Panc1 (cell line): ENCODE measurements around the gene RAD52. TPM values are rescaled to one million over a fixed set of nuclear protein-coding genes. Genes with fewer than 3 reads are reported as not detected.

ENCODE experiments used
- ATAC-seq: fragments of 200-7000 bp; cut with Tn5 transposase; 2 replicates; pipeline ENCODE4 v1.9.1; 2020; ENCODE audit warnings: mild to moderate bottlenecking, moderate library complexity
- BruUV-seq: library from RNA; stranded (reverse); fragments of 400-500 nt; replicated peaks from 2 replicates; lab custom pipeline; 2021; lab: Mats Ljungman, UMichigan
- CTCF ChIA-PET: fragments of 300-600 bp; sonication (Branson Sonifier 250); formaldehyde crosslinking; loops from one replicate; lab custom pipeline; 2022; ENCODE audit warnings: antibody characterized with exemption; lab: Charles Lee
- POLR2A ChIA-PET: fragments of 300-600 bp; sonication (Branson Sonifier 250); formaldehyde crosslinking; loops from one replicate; lab custom pipeline; 2022; ENCODE audit warnings: antibody characterized with exemption; lab: Charles Lee
- DNase-seq: peaks from one replicate; pipeline ENCODE4 v3.0.0-alpha.2; 2010; ENCODE audit warnings: low read depth, low spot score
- H3K27ac ChIP-seq: 2 replicates; pipeline ENCODE4 v1.5.1; 2011; ENCODE audit warnings: mild to moderate bottlenecking, low read length, inconsistent platforms
- H3K27me3 ChIP-seq: fragments of 200-500 bp; sonication (Bioruptor generic); 2 replicates; pipeline ENCODE4 v1.6.0; 2014; ENCODE audit warnings: low read length, inconsistent platforms; ENCODE audit not compliant: control insufficient read depth, insufficient read depth
- H3K36me3 ChIP-seq: fragments of 200-500 bp; sonication (Bioruptor generic); 2 replicates; pipeline ENCODE4 v1.5.1; 2014; ENCODE audit warnings: inconsistent platforms, mild to moderate bottlenecking, low read length, moderate library complexity; ENCODE audit not compliant: control insufficient read depth, insufficient read depth
- H3K4me1 ChIP-seq: 2 replicates; pipeline ENCODE4 v1.5.1; 2011; ENCODE audit warnings: inconsistent platforms, mild to moderate bottlenecking, low read length, moderate library complexity; ENCODE audit not compliant: control insufficient read depth, insufficient read depth
- H3K4me3 ChIP-seq, 2 experiments: 2 replicates each; pipeline ENCODE4 v1.5.1; 2011 to 2012; ENCODE audit warnings: low read depth in 2 of 2, low read length in 2 of 2, mild to moderate bottlenecking in 2 of 2, inconsistent platforms in 1 of 2, moderate library complexity in 1 of 2
- H3K9me3 ChIP-seq: fragments of 200-500 bp; sonication (Bioruptor generic); 2 replicates; pipeline ENCODE4 v1.5.1; 2014; ENCODE audit warnings: low read depth, mild to moderate bottlenecking, inconsistent platforms, low read length, moderate library complexity; ENCODE audit not compliant: control insufficient read depth, insufficient read depth
- POLR2AphosphoS5 ChIP-seq: IDR thresholded peaks from 2 replicates; pipeline ENCODE4 v1.6.1; 2012; ENCODE audit warnings: mild to moderate bottlenecking, low read depth, low read length, moderate library complexity
- SIN3A ChIP-seq: IDR thresholded peaks from 2 replicates; pipeline ENCODE4 v1.6.1; 2012; ENCODE audit warnings: low read depth, mild to moderate bottlenecking, low read length, moderate library complexity, borderline replicate concordance; ENCODE audit not compliant: insufficient read depth
- TCF7L2 ChIP-seq: IDR thresholded peaks from 2 replicates; pipeline ENCODE4 v1.6.1; 2011; ENCODE audit warnings: mild to moderate bottlenecking, low read depth, low read length, inconsistent platforms
- in situ Hi-C: cut with HindIII; loops from 2 replicates; pipeline ENCODE4 v1.10.0; 2016; ENCODE audit warnings: low sequenced_read_pairs, low pct_unique_long_range_greater_than_20kb
- intact Hi-C: fragments of 100-400 bp; cut with micrococcal nuclease; formaldehyde crosslinking; loops from one replicate; pipeline ENCODE4 v1.10.0; 2022; ENCODE audit not compliant: unreplicated experiment
- total RNA-seq: library from RNA; stranded (reverse); gene quantifications from one replicate; pipeline ENCODE4 v1.2.1, GENCODE V29; 2021; ENCODE audit not compliant: unreplicated experiment
- TF ChIP-seq, protein P1 (sequence below), 2 experiments: IDR thresholded peaks; 2 replicates each; pipeline ENCODE4 v1.6.1; 2011 to 2012; ENCODE audit warnings: low read depth in 2 of 2, control low read depth in 1 of 2, low read length in 1 of 2, mild to moderate bottlenecking in 1 of 2, moderate library complexity in 1 of 2; ENCODE audit not compliant: insufficient read depth in 1 of 2
- TF ChIP-seq, protein P2 (sequence below): fragments of 450-650 bp; IDR thresholded peaks from 2 replicates; pipeline ENCODE4 v1.5.1; 2017; ENCODE audit warnings: mild to moderate bottlenecking

RAD52 gene
- total RNA-seq, 1 experiment from 2014 or later: 15.8 TPM

DNA sequence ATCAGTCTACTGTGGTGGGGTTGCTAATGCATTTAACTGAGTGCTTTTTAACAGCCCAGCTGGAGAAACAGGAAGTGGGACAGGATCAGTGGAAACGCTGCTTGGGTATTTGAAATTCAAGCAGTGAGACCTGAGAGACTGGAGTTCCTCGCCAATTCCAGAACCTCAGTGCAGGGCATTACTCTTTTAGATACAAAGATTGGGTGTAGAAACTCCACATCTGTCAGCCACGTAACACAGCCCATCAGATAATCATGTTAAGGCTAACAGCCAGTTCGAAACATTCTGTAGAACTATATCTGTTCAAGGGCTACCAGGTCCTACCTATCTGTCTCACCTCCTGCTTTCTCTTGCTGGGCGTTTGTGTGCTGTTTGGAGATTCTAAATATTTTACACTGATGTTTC lies 45.5 kb downstream of the RAD52 start:
- TF ChIP-seq, protein P1, sequence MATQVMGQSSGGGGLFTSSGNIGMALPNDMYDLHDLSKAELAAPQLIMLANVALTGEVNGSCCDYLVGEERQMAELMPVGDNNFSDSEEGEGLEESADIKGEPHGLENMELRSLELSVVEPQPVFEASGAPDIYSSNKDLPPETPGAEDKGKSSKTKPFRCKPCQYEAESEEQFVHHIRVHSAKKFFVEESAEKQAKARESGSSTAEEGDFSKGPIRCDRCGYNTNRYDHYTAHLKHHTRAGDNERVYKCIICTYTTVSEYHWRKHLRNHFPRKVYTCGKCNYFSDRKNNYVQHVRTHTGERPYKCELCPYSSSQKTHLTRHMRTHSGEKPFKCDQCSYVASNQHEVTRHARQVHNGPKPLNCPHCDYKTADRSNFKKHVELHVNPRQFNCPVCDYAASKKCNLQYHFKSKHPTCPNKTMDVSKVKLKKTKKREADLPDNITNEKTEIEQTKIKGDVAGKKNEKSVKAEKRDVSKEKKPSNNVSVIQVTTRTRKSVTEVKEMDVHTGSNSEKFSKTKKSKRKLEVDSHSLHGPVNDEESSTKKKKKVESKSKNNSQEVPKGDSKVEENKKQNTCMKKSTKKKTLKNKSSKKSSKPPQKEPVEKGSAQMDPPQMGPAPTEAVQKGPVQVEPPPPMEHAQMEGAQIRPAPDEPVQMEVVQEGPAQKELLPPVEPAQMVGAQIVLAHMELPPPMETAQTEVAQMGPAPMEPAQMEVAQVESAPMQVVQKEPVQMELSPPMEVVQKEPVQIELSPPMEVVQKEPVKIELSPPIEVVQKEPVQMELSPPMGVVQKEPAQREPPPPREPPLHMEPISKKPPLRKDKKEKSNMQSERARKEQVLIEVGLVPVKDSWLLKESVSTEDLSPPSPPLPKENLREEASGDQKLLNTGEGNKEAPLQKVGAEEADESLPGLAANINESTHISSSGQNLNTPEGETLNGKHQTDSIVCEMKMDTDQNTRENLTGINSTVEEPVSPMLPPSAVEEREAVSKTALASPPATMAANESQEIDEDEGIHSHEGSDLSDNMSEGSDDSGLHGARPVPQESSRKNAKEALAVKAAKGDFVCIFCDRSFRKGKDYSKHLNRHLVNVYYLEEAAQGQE (IDR thresholded peaks at IDR 0.05; ENCODE audit: insufficient read depth in 1 of 2, low read depth in 2 of 2, low read length in 1 of 2): no peak
- TF ChIP-seq, protein P2, sequence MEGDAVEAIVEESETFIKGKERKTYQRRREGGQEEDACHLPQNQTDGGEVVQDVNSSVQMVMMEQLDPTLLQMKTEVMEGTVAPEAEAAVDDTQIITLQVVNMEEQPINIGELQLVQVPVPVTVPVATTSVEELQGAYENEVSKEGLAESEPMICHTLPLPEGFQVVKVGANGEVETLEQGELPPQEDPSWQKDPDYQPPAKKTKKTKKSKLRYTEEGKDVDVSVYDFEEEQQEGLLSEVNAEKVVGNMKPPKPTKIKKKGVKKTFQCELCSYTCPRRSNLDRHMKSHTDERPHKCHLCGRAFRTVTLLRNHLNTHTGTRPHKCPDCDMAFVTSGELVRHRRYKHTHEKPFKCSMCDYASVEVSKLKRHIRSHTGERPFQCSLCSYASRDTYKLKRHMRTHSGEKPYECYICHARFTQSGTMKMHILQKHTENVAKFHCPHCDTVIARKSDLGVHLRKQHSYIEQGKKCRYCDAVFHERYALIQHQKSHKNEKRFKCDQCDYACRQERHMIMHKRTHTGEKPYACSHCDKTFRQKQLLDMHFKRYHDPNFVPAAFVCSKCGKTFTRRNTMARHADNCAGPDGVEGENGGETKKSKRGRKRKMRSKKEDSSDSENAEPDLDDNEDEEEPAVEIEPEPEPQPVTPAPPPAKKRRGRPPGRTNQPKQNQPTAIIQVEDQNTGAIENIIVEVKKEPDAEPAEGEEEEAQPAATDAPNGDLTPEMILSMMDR: no peak
- TF ChIP-seq SIN3A: no peak
- no peak for TF ChIP-seq POLR2AphosphoS5
- no peak for TF ChIP-seq TCF7L2
- no peaks in the 10 kb centered on the region for H3K9me3 ChIP-seq
- CTCF ChIA-PET: no interaction called here
- no peaks in the 10 kb centered on the region for H3K27me3 ChIP-seq
- no peak for DNase-seq
- ATAC-seq: no peak
- no peaks in the 10 kb centered on the region for H3K4me1 ChIP-seq
- POLR2A ChIA-PET: no interaction called here
- intact Hi-C loops (no loop called here), in situ Hi-C loops (no loop called here)
- BruUV-seq: no TSS peak
- H3K4me3 ChIP-seq: no peak overlapping the region
- peaks cover 27% of the 10 kb centered on the region for H3K36me3 ChIP-seq
- H3K27ac ChIP-seq: no peak overlapping the region

DNA sequence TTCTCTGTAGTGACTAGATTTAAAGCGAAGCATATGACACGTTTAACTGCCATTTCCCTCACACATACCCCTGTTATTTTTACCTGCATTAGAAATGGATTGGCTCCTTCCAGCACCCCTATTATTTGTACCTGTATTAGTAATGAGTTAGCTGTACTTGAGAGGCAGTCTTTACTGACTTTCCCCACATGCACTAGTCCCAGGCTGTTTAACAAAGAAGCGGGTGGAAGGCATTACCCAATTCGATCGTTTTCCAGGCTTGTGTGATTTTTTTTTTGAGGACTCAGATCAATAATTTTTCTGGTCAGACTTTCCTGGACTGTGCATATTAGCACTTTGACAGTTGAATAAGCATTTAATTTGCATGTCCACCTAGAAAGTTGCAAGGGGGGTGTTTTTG lies 46.4 kb downstream of the RAD52 start:
- Histone ChIP-seq H3K9me3 (no peaks in the 10 kb centered on the region), H3K36me3 (peaks cover 27% of the 10 kb centered on the region), H3K27ac (no peak overlapping the region), H3K4me1 (no peaks in the 10 kb centered on the region), H3K27me3 (no peaks in the 10 kb centered on the region), H3K4me3 (no peak overlapping the region)
- intact Hi-C loops (no loop called here), in situ Hi-C loops (no loop called here)
- no peak for ATAC-seq
- DNase-seq: no peak
- ChIA-PET POLR2A (no interaction called here), CTCF (no interaction called here)
- BruUV-seq: no TSS peak
- TF ChIP-seq, protein P1 (IDR thresholded peaks at IDR 0.05; ENCODE audit: insufficient read depth in 1 of 2, low read depth in 2 of 2, low read length in 1 of 2): no peak
- TF ChIP-seq, protein P2: no peak
- TF ChIP-seq TCF7L2 (no peak), SIN3A (no peak)
